NCI-H2227 (cell line): ENCODE results near the gene SPATA18.

ENCODE experiments used
- DNase-seq: peaks from one replicate; lab custom pipeline; 2025; ENCODE audit not compliant: unreplicated experiment; lab: John Stamatoyannopoulos, UW

Gene SPATA18, protein sequence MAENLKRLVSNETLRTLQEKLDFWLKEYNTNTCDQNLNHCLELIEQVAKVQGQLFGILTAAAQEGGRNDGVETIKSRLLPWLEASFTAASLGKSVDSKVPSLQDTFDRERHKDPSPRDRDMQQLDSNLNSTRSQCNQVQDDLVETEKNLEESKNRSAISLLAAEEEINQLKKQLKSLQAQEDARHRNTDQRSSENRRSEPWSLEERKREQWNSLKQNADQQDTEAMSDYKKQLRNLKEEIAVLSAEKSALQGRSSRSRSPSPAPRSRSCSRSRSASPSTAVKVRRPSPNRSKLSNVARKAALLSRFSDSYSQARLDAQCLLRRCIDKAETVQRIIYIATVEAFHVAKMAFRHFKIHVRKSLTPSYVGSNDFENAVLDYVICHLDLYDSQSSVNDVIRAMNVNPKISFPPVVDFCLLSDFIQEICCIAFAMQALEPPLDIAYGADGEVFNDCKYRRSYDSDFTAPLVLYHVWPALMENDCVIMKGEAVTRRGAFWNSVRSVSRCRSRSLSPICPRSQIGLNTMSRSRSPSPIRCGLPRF

DNA sequence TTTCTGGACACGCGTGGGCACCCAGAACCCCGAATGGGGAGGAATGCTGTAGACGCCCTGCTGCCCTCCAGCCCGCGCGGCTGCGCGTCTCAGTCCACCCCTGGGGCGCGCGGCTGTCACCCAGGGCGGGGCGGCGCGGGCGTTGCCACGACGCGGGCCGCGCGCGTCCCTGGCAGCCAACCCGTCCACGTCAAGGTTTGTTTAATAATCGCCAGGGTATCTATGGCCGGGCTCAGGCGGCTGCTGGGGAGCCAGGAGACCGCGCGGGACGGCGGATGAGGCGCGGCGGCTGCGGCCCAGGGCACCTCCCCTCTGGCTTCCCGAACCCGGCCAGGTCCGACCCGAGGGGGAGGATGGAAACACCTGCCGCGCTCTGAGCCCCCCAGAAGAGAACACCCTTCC lies at the start of gene SPATA18:
TSS of gene SPATA18 (plus strand) at position 92 of the 402 bp plus-strand sequence. CDS start 401 bp downstream, outside the sequence.
- peak; percentile 23 for DNase-seq

DNA sequence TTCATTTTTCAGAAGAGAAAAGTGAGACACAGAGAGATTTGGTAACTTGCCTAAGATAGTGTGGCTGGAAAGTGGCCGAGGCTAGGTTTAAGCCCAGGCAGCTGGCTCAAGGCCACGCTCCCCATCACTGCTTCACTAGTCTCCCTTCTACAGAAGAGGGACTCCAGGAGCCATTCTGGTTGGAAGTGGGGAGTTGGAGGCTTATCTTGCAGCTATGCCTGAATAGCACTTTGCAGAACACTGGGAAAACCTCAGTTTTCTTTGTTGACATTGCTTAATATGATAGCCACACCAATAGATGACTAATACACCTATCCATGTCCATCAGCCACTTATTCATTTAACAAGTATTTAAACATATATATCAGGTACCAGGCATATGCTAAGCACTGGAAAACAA lies 49.5 kb upstream of the SPATA18 start:
- no peak for DNase-seq

- no peak for DNase-seq
Measured at GRCh38 chr4:52004414-52004813, 46.7 kb upstream of the SPATA18 start.

DNA sequence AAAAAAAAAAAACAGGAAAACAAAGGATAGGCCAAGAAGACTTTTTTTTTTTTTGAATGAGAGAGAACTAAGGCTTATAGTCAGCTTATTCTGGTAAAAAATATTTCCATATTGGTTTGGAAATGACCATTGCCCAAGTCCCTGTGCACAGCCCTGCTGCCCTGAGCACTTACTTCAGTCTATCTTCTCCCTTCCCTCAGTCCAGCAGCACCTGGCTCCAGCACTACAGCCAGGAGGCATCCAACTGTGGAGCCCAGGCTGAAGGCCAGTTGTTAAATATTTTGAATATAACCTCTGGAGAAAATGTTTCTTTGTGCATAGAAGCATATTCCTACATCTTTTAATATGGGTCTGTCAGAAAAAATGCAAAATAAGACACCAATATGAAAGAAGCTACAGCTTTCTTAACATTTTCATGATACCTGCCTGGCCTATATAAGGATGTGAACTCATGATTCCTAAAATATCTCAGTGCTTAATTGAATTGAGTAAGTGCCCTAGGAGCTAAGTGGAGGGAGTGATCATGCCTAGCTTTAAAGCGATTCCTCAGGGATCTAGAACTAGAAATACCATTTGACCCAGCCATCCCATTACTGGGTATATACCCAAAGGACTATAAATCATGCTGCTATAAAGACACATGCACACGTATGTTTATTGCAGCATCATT lies 45.4 kb upstream of the SPATA18 start:
- no peak for DNase-seq

DNA sequence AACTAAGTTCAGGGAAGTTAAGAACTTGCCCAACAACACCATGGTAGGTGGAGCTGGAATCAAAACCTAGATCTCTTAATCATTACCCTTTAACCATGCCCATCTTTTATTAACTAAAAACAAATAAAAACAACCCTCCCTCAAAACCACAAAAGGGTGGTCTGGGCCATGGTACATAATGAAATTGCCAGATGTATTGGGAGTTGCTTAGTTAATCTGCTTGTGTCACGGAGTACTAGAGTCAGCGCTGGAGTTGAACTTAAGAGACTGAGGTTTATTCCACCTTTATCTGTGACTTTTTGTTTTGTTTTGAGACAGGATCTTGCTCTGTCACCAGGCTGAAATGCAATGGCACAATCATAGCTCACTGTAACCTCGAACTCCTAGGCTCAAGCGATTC lies 44.2 kb upstream of the SPATA18 start:
- DNase-seq: no peak

DNA sequence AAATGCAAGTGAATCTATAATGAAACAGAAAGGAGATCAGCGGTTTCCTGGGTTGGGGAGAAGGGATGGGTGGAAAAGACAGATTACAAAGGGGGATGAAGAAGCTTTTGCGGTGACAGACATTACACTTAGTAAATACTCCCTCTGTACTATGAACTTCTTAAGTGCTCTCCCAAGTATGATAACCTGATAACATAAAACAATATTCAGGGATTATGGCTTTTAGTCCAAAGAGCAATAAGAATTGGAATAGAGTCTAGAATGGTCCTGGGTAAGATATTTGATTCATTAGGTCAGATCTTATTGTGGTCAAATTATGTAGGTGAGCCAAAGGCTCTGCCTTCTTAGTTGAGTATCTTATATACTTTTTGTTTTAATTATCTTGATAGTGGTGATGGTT lies 40.1 kb upstream of the SPATA18 start:
- no peak for DNase-seq

- DNase-seq: no peak
Measured at GRCh38 chr4:52012651-52013050, 38.5 kb upstream of the SPATA18 start.

DNA sequence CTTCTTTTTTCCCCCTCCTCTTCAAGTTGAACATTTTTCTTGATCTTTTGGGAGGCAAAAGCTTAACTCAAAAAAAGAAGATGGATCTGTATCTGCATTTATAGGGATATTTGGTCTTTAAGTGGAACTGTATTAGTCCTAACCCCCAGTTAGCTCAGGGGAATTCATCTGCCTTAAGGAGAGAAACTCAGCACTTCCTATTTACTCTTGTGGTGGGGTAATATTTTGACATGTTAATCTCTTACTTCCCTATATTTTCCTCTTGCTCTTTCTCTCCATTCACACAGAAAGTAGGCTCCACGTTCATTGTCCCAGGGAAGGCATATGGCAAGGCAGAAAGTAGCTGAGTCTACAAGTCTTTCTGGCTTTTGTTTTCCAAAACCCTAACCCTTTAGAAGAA lies 36.2 kb upstream of the SPATA18 start:
- DNase-seq: no peak

DNA sequence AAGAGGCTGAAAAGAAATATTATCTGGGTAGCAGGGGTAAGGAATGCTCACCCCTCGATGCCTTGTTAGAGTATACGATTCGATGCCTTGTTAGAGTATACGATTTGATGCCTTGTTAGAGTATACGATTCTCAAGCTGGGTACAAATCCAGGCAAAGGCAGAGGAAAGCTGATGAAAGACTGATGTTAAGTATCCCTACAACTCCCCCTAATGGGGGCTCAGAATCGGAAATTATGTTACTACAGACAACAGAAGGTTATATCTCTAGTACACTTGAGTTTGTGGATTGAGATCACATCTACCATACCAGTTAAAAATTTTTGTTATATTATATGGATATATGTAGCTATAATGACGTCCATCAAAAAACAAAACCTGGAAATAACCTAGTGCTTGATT lies 35.7 kb upstream of the SPATA18 start:
- peak; percentile 1 for DNase-seq

GRCh38 chr4:52016981-52017380 lies 34.1 kb upstream of the SPATA18 start:
- no peak for DNase-seq

- DNase-seq: no peak
Measured at GRCh38 chr4:52017814-52018213, 33.3 kb upstream of the SPATA18 start.

DNA sequence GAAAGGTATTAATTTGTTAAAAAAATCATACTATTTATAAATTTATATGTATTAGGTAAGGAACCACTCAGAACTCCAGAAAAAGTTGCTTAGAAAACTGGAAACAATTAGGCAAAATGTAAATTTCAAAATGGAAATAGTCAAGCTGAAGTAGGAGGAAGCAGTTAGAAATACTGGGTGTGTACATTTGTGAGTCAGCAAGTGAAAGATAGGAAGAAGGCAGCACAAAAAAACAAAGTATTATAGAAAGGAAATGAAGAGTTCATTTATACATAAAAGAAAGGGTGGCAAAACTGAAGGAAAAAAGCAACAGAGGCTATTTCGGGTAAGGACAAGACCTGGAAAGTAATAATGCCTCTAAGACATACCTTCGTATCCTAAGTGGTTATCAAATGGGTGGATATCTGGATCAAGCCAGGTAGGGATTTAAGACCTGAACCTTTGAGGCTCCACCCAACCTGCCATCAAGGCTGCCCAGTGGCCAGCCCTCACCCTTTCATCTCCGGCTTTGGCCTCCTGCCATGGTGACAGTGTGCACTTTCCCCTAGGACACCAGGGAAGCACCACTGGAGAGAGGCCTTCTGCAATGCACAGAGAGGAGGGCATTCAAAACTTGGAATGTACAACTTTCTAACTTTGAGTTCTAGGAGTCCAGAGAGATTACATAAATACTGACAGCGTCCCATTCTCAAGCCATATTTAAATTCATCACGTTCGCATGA lies 31.0 kb upstream of the SPATA18 start, which contains the start of gene LRRC66:
TSS of gene LRRC66 (minus strand) at position 428 of the 722 bp plus-strand sequence. CDS start 2,750 bp downstream, outside the sequence.
- no peak for DNase-seq

DNA sequence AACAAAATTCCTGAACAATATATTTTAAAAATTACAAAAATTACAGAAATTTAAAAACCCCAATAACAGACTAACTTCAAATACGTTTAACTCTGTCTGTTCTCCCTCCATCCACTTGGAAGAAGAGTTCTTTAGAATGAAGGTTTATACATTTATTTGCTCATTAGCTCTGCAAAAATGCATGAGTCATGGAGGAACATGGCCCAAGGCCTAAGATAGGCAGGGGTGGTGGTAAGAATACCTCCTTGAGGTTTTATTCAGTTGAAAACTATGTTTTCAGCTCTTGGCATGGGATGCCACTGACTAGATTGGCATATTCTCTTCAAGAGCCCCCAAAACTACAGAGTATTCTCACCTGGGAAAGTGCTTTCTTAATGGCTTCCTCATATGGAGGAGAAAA lies 22.1 kb upstream of the SPATA18 start:
- no peak for DNase-seq

DNA sequence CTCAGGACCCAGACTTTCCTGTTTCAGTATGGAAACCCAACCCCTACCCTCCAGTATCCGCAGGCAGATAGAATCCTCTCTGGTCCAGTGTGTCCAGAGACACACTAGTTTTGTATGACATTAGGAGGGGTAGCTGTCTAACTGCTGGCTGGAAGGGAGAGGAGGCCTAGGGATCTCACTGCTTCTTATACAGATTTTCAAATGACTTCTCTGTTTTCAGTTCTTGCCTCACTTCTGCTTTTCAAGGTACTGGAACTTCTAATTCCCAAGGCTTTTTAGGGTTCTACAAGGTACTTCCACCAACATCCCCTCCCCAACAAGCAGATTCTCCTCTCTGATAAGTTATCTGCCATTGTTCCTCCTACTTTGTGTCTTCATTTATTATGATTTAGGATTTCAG lies 19.1 kb upstream of the SPATA18 start:
- no peak for DNase-seq

GRCh38 chr4:52035190-52035589 lies 15.9 kb upstream of the SPATA18 start:
- DNase-seq: no peak

DNA sequence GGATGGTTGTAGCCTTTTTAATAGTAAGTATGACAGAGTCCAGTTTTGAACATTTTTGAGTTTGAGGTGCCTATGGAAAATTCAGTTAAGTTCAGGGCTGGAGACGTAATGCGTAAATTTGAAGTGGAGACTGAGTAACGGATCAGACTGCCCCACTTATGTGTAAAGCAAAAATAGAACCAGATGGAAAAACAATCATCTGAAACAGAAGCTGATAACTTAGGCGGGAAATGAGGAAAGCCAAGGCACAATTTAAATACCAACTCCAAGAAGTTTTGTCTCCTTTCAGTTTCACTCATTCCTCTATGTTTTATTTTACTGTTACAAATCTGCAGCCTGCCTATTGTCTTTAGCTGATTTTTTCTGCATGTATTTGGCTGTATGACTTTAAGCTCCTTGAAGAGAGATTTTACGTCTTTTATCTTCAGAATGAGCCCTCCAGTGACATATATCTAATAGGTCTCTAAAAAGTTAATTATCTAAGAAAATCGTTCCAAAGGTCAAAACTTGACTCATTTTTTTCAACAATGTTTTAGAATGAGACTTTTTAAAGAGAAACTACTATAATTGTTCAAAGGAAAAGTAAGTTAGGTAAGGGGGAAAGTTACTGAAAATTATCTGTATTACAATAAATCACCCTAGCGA lies 14.1 kb upstream of the SPATA18 start:
- no peak for DNase-seq

- DNase-seq: peak; percentile 52
Measured at GRCh38 chr4:52037689-52038102, 13.4 kb upstream of the SPATA18 start.

DNA sequence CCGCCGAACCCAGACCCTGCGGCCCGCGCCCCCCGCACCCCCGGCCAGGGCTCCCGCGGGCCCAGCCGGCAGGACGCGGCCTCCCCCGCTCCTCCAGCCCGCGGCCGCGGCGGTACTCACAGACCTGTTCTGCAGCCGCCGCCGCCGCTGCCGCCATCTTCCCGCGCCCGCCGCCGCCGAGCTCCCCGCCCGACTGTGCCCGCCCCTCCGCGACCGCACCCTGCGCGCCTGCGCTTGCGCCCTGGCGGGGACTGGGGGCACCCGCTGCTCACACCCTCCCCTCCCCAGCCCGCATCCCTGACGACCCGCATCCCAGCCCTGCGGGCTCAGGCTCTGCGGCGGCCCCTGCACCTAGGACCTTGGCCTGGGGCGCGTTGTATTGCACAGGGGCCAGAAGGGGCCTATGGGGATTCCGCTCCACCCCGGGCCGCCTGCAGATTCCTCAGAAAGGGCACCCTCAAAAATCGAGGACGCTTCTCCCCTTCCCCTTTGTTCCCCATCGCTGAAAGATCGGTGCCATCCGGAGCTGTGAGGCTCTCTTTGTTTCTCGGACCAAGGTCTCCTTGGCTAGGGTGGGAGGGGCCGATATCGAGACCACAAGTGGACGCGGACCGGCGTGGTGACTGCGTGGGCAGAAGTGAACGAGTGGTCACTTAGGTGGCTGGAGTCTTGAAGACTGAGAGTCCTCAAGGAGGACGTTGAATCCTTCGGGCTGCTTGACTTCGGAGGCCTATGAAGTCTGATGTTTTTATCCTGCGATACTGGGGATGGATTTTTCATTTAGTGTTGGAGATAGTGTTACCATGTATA lies 12.8 kb upstream of the SPATA18 start, which contains the start of gene SGCB:
TSS of gene SGCB (minus strand) at position 197 of the 810 bp plus-strand sequence. CDS start at position 157, 40 bp downstream.
- DNase-seq: peak; percentile 83

DNA sequence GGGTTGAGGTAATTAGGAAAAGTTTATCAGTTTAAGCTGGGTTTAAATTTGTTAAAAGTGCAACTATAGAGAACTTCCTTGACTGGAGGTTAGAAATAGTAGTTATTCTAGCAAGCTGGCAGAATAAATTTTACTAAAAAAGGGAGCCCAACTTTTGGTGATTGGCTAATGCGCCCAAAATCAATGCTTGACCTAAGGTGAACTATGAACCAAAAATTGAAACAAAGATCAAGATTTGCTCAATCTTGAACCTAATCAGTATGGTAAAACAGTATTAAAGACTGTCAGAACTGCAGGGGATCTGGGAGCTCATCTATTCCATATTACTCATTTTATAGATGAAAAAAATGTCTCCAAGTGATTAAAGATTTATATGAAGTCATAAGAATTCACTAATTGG lies 6.1 kb upstream of the SPATA18 start:
- no peak for DNase-seq

DNA sequence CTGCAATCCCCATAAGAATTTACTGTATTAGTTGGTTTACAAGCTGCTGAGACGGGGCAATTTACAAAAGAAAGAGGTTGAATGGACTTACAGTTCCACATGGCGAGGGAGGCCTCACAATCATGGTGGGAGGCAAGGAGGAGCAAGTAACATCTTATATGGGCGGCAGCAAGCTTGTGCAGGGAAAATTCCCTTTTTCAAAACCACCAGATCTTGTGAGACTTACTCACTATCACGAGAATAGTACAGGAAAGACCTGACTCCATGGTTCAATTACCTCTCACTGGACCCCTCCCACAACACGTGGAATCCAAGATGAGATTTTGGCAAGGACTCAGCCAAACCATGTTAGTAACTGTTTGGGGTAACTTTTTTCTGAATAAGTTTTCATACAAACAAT lies 1.8 kb upstream of the SPATA18 start:
- DNase-seq: no peak
